ENCODE measurements around the gene GAB1.
A peak's percentile ranks its signal among the peaks of the same experiment; 100 is the strongest.

GAB1 gene

GRCh38 chr4:143424276-143424675 lies 87.6 kb downstream of the GAB1 start:
- no peak for FAIRE-seq

- no peak for FAIRE-seq
Observed at GRCh38 chr4:143431526-143432257, 95.0 kb downstream of the GAB1 start.

GRCh38 chr4:143432258-143432591 lies 95.5 kb downstream of the GAB1 start:
- no peak for FAIRE-seq

DNA sequence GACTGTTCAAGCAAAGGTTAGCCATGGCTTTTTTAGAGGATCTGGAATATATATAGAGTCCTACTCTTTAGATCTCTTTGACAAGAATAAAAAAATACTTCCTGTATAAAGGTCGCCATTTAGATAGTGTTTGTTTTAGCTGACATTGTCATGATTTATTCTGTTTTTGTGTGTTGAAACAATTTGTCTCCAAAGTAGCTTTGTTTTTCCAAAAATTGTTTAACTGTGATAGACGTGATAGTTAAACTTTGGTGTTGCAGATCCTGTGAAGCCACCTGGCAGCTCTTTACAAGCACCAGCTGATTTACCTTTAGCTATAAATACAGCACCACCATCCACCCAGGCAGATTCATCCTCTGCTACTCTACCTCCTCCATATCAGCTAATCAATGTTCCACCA lies 96.6 kb downstream of the GAB1 start:
- FAIRE-seq: no peak

- FAIRE-seq: no peak
Observed at GRCh38 chr4:143435955-143436354, 99.3 kb downstream of the GAB1 start.

DNA sequence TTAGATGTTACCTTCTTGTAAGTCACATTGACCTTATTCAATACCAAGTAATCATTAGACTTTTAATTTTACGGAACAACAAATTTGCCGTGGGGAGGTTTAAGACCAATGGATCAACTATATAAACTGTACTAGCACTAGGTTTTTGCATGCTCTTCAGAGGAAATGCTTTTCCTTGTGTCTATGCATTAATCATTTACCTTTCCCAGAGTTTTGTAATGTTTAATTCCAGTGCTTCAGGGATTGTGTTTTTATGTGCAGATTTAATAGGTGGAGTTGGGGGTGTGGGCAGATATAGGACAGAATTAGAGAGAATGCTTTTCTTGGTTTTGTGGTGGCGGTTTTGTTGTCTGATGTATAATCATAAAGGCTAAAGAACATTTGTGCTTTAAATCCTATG lies 100.8 kb downstream of the GAB1 start:
- FAIRE-seq: no peak

DNA sequence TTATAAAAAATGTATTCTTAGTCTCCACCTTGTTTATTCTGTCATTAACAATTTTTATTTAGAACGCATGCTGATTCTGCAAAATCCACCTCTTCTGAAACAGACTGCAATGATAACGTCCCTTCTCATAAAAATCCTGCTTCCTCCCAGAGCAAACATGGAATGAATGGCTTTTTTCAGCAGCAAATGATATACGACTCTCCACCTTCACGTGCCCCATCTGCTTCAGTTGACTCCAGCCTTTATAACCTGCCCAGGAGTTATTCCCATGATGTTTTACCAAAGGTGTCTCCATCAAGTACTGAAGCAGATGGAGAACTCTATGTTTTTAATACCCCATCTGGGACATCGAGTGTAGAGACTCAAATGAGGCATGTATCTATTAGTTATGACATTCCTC lies 101.3 kb downstream of the GAB1 start:
- FAIRE-seq: no peak

- no peak for FAIRE-seq
Observed at GRCh38 chr4:143438710-143439109, 102.0 kb downstream of the GAB1 start.

- FAIRE-seq: no peak
Observed at GRCh38 chr4:143441109-143441508, 104.4 kb downstream of the GAB1 start.

GRCh38 chr4:143441678-143442077 lies 105.0 kb downstream of the GAB1 start:
- no peak for FAIRE-seq

DNA sequence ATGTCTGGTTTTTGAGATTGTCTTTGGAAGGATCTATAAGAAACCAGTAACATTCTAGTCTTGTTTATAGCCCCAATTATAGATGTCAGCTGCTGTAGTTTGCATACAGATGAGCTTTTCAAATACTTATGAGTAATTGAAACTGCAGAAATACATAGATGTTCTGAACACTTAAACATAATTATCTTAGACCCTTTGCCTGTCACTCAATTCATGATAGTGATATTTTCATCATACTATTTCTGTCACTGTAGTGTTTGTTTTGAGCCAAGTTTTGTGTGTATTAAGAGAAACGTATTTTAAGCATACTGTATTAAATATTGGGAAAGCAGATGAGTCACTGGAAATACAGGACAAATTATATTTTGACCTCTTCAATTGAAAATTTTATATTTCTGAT lies 107.1 kb downstream of the GAB1 start:
- FAIRE-seq: no peak

DNA sequence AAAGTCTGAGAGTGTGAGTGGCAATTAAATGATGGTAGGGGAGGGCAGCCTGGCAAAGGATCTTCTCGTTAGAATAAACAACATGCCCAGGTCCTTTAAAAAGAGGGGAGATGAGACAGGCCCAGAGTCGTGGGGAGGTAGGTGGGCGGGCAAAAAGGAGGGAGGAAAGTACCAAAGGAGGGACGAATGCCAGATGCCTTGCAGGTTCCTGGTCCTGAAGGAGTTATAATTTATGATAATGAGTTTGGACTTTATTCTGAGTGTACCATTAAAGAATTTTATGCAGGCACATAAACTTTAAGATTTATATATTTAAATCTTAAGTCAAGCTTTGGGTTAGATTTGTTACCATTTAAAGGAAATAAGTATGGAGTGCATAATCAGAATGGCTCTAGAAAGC lies 114.5 kb downstream of the GAB1 start:
- no peak for FAIRE-seq

DNA sequence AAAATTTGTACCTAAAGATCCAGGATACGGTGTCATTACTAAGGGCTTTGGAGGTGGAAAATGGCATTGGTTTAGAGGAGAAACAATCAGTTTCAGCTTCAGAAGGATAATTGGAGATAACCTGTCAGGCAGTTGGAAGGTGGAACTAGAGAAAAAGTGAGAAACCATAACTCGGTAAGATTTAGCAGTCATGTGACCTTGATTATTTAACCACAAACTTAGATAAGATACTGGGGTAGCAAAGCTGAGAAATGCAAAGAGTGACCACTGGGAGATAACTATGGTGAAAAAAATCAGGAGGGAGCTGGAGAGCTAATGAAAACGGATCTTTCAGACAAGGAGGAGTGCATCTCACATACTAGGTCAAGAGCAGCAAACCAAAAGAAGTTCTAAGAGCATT lies 118.5 kb downstream of the GAB1 start:
- FAIRE-seq: no peak

DNA sequence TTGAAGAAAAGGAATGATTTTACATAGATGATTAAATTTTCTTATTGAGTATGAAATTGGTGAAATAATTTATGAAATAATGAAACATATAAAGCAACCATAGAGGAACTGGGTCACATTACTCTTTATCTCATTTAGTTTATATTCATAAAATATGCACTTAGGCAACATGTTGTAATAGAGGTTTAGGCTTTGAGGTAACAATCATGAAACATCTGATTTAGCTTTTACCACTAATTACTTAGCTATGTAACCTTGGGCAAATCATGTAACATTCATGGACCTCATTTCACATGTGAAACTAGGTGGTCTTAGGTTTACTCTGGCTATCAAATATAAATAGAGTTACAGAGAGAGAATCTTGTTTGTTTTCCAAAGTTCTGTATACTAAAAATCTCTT lies 122.3 kb downstream of the GAB1 start:
- no peak for FAIRE-seq

DNA sequence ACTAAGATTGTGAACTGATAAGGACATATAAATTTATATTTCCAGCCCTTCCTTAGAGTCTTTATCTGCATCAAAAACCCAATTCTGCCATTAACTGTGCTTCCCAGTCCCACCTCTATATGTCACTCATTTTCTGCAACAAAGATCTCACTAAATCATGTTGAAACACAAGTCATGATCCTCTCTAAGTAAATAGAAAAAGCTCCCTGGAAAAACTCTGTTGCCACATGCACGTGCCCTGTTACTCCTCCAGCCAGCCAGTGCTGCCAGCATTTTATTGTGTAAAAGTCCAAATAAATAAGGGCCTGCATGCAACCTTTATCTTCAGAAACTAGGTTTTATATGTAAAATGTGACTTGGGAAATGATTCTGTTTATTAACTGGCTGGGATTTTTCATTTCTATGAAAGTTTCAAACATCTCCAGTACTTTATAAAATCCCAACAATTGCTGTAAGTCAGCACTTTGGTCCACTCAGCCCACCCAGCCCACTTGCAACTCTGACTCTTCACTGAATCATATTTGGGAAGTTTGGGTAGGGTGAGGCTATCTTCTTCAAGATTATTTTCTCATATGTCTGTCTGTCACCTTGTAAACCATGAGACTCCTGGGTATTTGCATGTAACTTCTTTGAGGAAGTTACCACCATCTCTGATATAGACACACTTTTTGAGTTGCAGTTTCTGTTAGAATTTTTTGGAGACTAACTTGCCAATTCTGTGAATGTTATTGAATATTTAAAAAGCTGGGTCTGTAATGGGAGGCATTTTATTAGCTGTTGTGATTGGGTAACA lies 136.9 kb downstream of the GAB1 start:
- no peak for FAIRE-seq

- no peak for FAIRE-seq
Observed at GRCh38 chr4:143477487-143477886, 140.8 kb downstream of the GAB1 start.

- no peak for FAIRE-seq
Observed at GRCh38 chr4:143481361-143481760, 144.7 kb downstream of the GAB1 start.

DNA sequence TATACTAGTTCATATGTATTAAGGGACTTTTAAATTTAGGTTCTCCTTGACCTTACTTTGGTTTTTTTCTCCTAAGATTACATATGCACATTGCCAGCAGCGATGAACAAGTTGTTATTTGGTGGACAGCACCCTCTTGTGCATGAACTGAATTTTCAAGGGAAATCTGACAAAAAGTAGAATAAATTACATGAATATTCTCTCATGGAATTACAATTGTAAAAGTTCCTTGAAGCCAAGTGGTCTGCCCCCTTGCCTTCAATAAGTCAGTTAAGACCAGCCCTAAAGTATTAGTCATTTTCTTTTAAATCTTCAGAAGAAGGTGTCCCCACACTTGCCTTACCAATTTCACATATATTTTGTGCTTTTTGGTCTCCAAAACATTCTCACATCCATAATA lies 146.2 kb downstream of the GAB1 start:
- FAIRE-seq: peak; percentile 96

DNA sequence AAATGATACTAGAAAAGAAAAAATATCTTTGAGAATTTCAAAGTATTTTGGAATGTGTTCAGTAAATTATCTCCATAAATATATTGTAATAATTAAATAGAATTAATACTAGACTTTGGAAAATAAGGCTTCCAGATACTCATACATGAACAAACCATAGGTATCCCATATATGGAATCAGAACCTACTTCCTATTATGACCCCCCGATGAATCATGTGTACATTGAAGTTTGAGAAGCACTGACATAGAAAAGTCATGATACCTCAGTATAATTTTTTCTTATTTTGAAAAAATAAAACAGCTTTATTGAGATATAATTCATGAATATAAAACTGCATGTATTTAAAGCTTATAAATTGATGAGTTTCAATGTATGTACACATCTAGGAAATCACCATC lies 149.6 kb downstream of the GAB1 start:
- peak; percentile 55 for FAIRE-seq

- FAIRE-seq: no peak
Observed at GRCh38 chr4:143488687-143489086, 152.0 kb downstream of the GAB1 start.

GRCh38 chr4:143489106-143489505 lies 152.4 kb downstream of the GAB1 start:
- no peak for FAIRE-seq

DNA sequence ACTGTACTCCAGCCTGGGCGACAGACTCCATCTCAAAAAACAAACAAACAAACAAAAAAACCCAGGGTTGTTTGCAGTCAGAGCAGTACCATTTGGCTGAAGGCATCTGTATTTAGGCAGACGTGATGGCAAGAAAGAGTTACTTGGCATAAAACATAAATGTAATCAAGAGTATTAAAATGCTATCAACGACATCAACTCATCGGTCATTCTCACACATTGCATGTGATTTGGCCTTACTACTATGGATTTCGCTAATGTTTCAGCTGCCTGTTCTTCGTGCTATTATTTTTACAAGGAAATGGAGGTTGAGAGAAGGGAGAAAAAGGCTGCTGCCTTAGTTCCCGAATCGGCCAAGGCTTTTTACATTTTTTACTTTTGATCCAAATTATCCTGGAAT lies 161.3 kb downstream of the GAB1 start:
- no peak for FAIRE-seq

DNA sequence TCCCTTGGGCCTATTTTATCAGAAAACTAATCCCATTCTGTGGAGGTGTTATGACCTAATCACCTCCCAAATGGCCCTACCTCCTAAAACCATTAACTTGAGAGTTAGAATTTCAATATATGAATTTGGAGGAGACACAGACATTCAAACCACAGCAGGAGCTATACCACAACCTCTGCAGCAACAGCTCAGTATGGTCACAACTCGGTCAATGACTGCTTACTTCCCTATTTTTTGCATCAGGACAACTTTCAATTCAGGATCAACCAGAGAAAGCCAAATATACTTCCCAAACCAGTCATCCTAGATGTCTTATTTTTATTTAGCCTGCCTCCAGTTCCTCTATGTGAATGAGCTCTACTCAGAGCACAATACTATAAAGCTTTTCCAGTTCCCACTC lies 165.6 kb downstream of the GAB1 start:
- no peak for FAIRE-seq

DNA sequence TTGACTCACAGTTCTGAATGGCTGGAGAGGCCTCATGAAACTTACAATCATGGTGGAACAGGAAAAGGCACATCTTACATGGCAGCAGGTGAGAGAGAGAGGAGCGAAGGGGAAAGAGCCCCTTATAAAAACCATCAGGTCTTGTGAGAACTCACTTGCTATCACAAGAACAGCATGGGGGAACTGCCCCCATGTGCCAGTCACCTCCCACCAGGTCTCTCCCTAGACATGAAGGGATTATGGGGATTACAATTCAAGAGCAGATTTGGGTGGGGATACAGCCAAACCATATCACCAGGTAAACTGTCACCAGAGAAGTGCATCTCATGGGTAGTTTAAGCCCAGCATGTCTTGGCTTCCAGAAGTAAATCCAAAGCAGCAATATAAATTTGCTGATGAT lies 169.4 kb downstream of the GAB1 start:
- no peak for FAIRE-seq

DNA sequence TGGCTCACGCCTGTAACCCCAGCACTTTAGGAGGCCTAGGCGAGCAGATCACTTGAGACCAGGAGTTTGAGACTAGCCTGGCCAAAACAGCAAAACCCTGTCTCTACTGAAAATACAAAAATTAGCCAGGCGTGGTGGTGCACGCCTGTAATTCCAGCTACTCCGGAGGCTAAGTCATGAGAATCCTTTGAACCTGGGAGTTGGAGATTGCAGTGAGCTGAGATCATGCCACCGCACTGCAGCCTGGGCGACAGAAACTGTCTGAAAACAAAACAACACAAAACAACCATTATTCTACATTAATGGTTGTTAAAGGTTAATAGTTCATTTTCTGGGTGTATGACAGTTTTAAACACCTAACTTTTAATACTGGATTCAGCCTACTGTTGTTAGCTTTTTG lies 175.2 kb downstream of the GAB1 start:
- FAIRE-seq: no peak
